Gastrocnemius medialis (tissue), 4 donors: ENCODE results near the gene KLF3.

Source experiments
- POLR2A ChIP-seq, 2 donors: fragments of 450-650 bp; IDR thresholded peaks; one replicate each; pipeline ENCODE4 v1.6.1; 2017; ENCODE audit warnings: antibody characterized with exemption in 2 of 2, mild to moderate bottlenecking in 2 of 2, moderate library complexity in 2 of 2
- TF ChIP-seq, protein P1 (sequence below), 5 experiments: fragments of 450-650 bp in 3 of 5; fragments of 200-600 bp in 2 of 5; sonication (generic) in 2 of 5; IDR thresholded peaks in 4 of 5; conservative IDR thresholded peaks in 1 of 5; 1 replicate in 4 of 5; 2 replicates in 1 of 5; pipeline ENCODE4 v1.5.1; 2016 to 2019; ENCODE audit warnings: antibody characterized with exemption in 5 of 5, mild to moderate bottlenecking in 3 of 5, moderate library complexity in 3 of 5

DNA sequence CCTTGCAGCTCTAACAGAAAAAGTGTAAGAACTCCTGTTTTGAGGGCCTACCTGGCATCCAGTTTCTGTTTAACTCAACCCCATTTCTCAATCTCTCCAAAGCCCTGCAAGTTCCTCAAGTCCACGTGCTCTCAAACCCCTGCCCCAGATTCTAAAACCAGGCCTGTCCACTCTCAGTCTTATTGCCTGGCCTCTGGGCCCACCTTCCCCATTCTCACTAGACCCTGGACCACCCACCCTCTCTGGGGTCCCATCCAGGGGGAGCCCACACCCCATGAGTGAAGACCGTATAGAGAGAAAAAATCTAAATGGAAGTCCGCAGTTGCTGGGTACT, 60.4 kb downstream of the KLF3 start:
- TF ChIP-seq, protein P1, sequence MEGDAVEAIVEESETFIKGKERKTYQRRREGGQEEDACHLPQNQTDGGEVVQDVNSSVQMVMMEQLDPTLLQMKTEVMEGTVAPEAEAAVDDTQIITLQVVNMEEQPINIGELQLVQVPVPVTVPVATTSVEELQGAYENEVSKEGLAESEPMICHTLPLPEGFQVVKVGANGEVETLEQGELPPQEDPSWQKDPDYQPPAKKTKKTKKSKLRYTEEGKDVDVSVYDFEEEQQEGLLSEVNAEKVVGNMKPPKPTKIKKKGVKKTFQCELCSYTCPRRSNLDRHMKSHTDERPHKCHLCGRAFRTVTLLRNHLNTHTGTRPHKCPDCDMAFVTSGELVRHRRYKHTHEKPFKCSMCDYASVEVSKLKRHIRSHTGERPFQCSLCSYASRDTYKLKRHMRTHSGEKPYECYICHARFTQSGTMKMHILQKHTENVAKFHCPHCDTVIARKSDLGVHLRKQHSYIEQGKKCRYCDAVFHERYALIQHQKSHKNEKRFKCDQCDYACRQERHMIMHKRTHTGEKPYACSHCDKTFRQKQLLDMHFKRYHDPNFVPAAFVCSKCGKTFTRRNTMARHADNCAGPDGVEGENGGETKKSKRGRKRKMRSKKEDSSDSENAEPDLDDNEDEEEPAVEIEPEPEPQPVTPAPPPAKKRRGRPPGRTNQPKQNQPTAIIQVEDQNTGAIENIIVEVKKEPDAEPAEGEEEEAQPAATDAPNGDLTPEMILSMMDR (IDR thresholded peaks at IDR 0.05 in 4 of 5, conservative IDR thresholded peaks at IDR 0.05 in 1 of 5), result no peak
- no peak for TF ChIP-seq POLR2A (IDR thresholded peaks at IDR 0.05)
